ENCODE data around the gene ZNF823. TPM values are rescaled to one million over a fixed set of nuclear protein-coding genes. Genes with fewer than 3 reads are reported as not detected.

The ZNF823 gene
- total RNA-seq, 6 donors from 2014 or later, result 6.1 to 22.0 (median 7.7) TPM

DNA sequence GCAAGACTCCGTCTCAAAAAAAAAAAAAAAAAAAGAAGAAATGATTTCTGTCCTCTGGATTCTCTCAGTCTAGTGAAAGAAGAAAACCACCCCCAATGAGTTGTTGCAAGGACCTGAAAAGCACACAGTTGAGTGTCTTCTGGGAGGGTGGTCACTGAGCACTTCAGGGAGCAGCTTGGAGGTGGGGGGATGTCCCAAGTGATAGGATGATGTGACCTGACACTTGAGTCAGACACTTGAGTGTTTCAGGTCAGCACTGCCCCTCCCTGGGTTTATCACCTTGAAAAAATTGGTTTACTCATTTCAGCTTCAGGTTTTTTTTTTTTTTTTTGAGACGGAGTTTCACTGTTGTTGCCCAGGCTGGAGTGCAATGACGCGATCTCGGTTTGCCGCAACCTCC, 63.2 kb downstream of the ZNF823 start:
- Histone ChIP-seq H3K27me3 (no peaks in the 10 kb centered on the region), H3K4me3 (no peak overlapping the region), H3K27ac (no peak overlapping the region), H3K9me3 (peaks cover 0 to 10% (median 5%) of the 10 kb centered on the region in 4 donors), H3K36me3 (no peaks in the 10 kb centered on the region), H3K4me1 (peaks cover 7 to 17% (median 9%) of the 10 kb centered on the region in 4 donors)
- 94% methylated on average over 6 of the region's 6 CpGs for WGBS, 2 donors
- DNase-seq (no peak), ATAC-seq (ENCODE audit: low FRiP score in 2 of 2) (no peak)
- no peak for TF ChIP-seq POLR2A (IDR thresholded peaks at IDR 0.05)
- no peak for TF ChIP-seq POLR2AphosphoS5 (IDR thresholded peaks at IDR 0.05)
- no peak for TF ChIP-seq EP300 (IDR thresholded peaks at IDR 0.05)
- TF ChIP-seq, protein P1, sequence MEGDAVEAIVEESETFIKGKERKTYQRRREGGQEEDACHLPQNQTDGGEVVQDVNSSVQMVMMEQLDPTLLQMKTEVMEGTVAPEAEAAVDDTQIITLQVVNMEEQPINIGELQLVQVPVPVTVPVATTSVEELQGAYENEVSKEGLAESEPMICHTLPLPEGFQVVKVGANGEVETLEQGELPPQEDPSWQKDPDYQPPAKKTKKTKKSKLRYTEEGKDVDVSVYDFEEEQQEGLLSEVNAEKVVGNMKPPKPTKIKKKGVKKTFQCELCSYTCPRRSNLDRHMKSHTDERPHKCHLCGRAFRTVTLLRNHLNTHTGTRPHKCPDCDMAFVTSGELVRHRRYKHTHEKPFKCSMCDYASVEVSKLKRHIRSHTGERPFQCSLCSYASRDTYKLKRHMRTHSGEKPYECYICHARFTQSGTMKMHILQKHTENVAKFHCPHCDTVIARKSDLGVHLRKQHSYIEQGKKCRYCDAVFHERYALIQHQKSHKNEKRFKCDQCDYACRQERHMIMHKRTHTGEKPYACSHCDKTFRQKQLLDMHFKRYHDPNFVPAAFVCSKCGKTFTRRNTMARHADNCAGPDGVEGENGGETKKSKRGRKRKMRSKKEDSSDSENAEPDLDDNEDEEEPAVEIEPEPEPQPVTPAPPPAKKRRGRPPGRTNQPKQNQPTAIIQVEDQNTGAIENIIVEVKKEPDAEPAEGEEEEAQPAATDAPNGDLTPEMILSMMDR (IDR thresholded peaks at IDR 0.05), result no peak

DNA sequence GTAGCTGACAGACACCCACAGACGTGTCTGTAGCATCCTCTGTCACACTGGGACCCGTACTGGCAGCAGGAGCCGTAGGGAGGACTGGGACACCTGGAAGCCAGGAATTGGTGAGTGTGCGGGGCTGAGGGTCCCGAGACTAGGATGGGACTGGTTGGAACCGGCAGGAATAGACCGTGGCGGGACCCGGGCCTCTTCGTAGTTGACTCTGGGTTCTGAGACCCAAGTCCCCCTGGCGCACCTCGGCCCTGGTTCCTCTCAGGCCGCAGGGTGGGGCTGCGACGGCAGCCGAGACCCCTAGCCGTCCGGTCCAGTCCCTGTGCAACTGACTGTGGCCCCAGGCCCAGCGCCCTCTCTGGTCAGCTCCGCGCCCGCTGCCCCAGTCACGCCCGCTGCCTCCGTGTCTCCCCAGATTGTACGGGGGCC, 64.7 kb downstream of the ZNF823 start:
- ATAC-seq (ENCODE audit: low FRiP score in 2 of 2), result peak; percentile 28 to 40
- H3K27ac ChIP-seq, result peak overlapping the region in 1 of 4 donors; percentile 44
- TF ChIP-seq, protein P1 (IDR thresholded peaks at IDR 0.05), result no peak
- TF ChIP-seq POLR2A (IDR thresholded peaks at IDR 0.05) (no peak), EP300 (IDR thresholded peaks at IDR 0.05) (no peak), POLR2AphosphoS5 (IDR thresholded peaks at IDR 0.05) (no peak)
- peak in 1 of 2 donors; percentile 77 for DNase-seq
- no peaks in the 10 kb centered on the region for H3K36me3 ChIP-seq
- no peaks in the 10 kb centered on the region for H3K27me3 ChIP-seq
- H3K9me3 ChIP-seq, result no peaks in the 10 kb centered on the region
- peaks cover 7 to 17% (median 9%) of the 10 kb centered on the region in 4 donors for H3K4me1 ChIP-seq
- 0 to 14% methylated on average over 3 to 24 of the region's 26 CpGs for WGBS, 2 donors
- peak overlapping the region; percentile 40 to 56 (median 48) for H3K4me3 ChIP-seq

DNA sequence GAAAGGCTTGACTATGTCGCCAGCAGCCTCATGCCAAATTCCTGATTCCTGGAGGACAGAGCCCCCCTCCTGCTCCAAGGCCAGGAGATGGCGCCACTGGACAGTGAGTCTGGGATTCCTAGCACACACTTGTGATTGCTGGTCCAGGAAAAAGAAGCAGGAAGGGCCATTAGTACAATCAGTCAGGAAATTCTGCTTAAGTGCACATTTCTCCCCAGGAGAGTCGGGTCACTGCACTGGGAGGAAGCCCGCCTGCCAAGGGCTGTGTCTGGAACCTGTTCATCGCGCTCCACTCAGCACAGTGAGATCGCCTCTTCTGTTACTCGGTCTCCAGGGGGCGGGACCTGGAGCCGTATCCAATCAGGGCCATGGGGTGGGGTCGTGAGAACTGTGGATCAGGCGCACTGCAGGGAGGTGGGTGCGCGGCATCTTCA, 65.1 kb downstream of the ZNF823 start:
- Histone ChIP-seq H3K4me3 (peak overlapping the region; percentile 40 to 56 (median 48)), H3K27me3 (no peaks in the 10 kb centered on the region), H3K36me3 (no peaks in the 10 kb centered on the region), H3K9me3 (no peaks in the 10 kb centered on the region), H3K4me1 (peaks cover 7 to 17% (median 9%) of the 10 kb centered on the region in 4 donors), H3K27ac (no peak overlapping the region)
- WGBS, 2 donors, result 0 to 1% methylated on average over 4 to 14 of the region's 14 CpGs
- peak in 1 of 2 donors; percentile 65 for DNase-seq
- ATAC-seq (ENCODE audit: low FRiP score in 2 of 2), result peak; percentile 87 to 88
- TF ChIP-seq, protein P1 (IDR thresholded peaks at IDR 0.05), result peak; percentile 60 to 83 (median 76)
- TF ChIP-seq POLR2A (IDR thresholded peaks at IDR 0.05) (peak in 1 of 4 donors; percentile 11), POLR2AphosphoS5 (IDR thresholded peaks at IDR 0.05) (no peak), EP300 (IDR thresholded peaks at IDR 0.05) (no peak)

Small RNA genes lying within 50 kb of the gene (small RNA-seq; reads per million reads assigned to genes)
- gene ZNF833P, result 0 reads per million in 4 donors

Other genes starting within 250 kb of the ZNF823 start
- gene ZNF653, start 233.1 kb downstream of the ZNF823 start, total RNA-seq, result 10 to 100 TPM in 3 of 6 donors, 1 to 10 TPM in 3; 6.8 to 30.4 (median 10.3) TPM
- 10 to 100 TPM; 32.1 to 77.5 (median 48.6) TPM for gene ECSIT, start 209.8 kb downstream of the ZNF823 start, total RNA-seq
- gene CNN1, start 200.1 kb downstream of the ZNF823 start, total RNA-seq, result 10 to 100 TPM in 5 of 6 donors, 1 to 10 TPM in 1; 3.1 to 47.9 (median 20.7) TPM
- 10 to 100 TPM; 21.0 to 58.3 (median 42.9) TPM for gene ELOF1, start 179.7 kb downstream of the ZNF823 start, total RNA-seq
- 100 to 1,000 TPM; 169 to 650 (median 349) TPM for gene ACP5, start 161.3 kb downstream of the ZNF823 start, total RNA-seq
- 10 to 100 TPM in 3 of 6 donors, 1 to 10 TPM in 3; 3.9 to 14.8 (median 10.2) TPM for gene ZNF627, start 141.5 kb downstream of the ZNF823 start, total RNA-seq
- gene ZNF441, start 28.1 kb upstream of the ZNF823 start, total RNA-seq, result 10 to 100 TPM in 1 of 6 donors, 1 to 10 TPM in 5; 2.7 to 12.3 (median 6.9) TPM
- gene ZNF491, start 59.6 kb upstream of the ZNF823 start, total RNA-seq, result 1 to 10 TPM in 4 of 6 donors, under 1 TPM in 1, not detected in 1; 0.55 to 3.4 (median 2.0) TPM
- gene ZNF440, start 75.3 kb upstream of the ZNF823 start, total RNA-seq, result 10 to 100 TPM; 12.4 to 49.2 (median 17.0) TPM
- gene ZNF439, start 109.8 kb upstream of the ZNF823 start, total RNA-seq, result 10 to 100 TPM in 4 of 6 donors, 1 to 10 TPM in 2; 6.8 to 27.2 (median 11.9) TPM
- 10 to 100 TPM; 10.1 to 29.3 (median 16.4) TPM for gene ZNF69, start 148.8 kb upstream of the ZNF823 start, total RNA-seq
- gene ZNF700, start 186.2 kb upstream of the ZNF823 start, total RNA-seq, result 10 to 100 TPM; 10.5 to 47.1 (median 14.9) TPM
- gene ZNF763, start 226.1 kb upstream of the ZNF823 start, total RNA-seq, result 1 to 10 TPM; 2.4 to 9.4 (median 5.9) TPM

Measured in upper lobe of left lung (tissue), 6 donors.